ENCODE results near the gene OR2M7. TPM values are rescaled to one million over a fixed set of nuclear protein-coding genes. Genes with fewer than 3 reads are reported as not detected.
"Not testable (repeated sequence)": the region's sequence is repeated elsewhere in the genome, so short reads cannot be mapped to it uniquely, and the experiment has no call there.

The OR2M7 gene
- total and polyA plus RNA-seq, 2 experiments from 2014 or later, result not detected

GRCh38 chr1:248348475-248348874 lies 24.1 kb upstream of the OR2M7 start, which contains the start of gene OR14C36:
Gene OR14C36 (plus strand): TSS chr1:248348775. CDS start chr1:248348775, 0 bp downstream.
- H3K4me2 ChIP-seq, result no peak within 1 kb of the TSS
- TF ChIP-seq CTCF (IDR thresholded peaks at IDR 0.05; ENCODE audit: poor library complexity) (no peak), EZH2 (IDR thresholded peaks at IDR 0.05; ENCODE audit: borderline replicate concordance) (no peak), EZH2phosphoT487 (IDR thresholded peaks at IDR 0.05; ENCODE audit: low read depth, severe bottlenecking, unreplicated experiment) (no peak)
- no peak within 1 kb of the TSS for H3K27ac ChIP-seq
- no peak within 1 kb of the TSS for H2AFZ ChIP-seq
- no peaks in the 10 kb centered on the region for H3K79me2 ChIP-seq
- peaks cover 8% of the 10 kb centered on the region for H3K9me3 ChIP-seq (ENCODE audit: low read depth)
- no peak for DNase-seq (ENCODE audit: low spot score)
- H3K4me1 ChIP-seq (ENCODE audit: insufficient read depth), result no peaks in the 10 kb centered on the region
- H3K36me3 ChIP-seq (replicated peaks; ENCODE audit: insufficient read depth, low read depth), result no peaks in the 10 kb centered on the region
- no peaks in the 10 kb centered on the region for H3K9me2 ChIP-seq (replicated peaks; ENCODE audit: insufficient read depth)
- 54% methylated on average over 4 of the region's 4 CpGs for WGBS (ENCODE audit: low lambda C conversion rate, missing lambda C conversion rate)
- H4K20me1 ChIP-seq (ENCODE audit: insufficient read depth, poor library complexity, severe bottlenecking), result no peaks in the 10 kb centered on the region
- no peak within 1 kb of the TSS for H3K4me3 ChIP-seq
- no peaks in the 10 kb centered on the region for H3K27me3 ChIP-seq

- no peak for TF ChIP-seq CTCF (IDR thresholded peaks at IDR 0.05; ENCODE audit: poor library complexity)
- TF ChIP-seq EZH2 (IDR thresholded peaks at IDR 0.05; ENCODE audit: borderline replicate concordance), result no peak
- TF ChIP-seq EZH2phosphoT487 (IDR thresholded peaks at IDR 0.05; ENCODE audit: low read depth, severe bottlenecking, unreplicated experiment), result no peak
- Histone ChIP-seq H3K27ac (no peak overlapping the region), H3K9me2 (replicated peaks; ENCODE audit: insufficient read depth) (no peaks in the 10 kb centered on the region), H4K20me1 (ENCODE audit: insufficient read depth, poor library complexity, severe bottlenecking) (no peaks in the 10 kb centered on the region), H3K36me3 (replicated peaks; ENCODE audit: insufficient read depth, low read depth) (no peaks in the 10 kb centered on the region), H2AFZ (no peak overlapping the region), H3K4me2 (no peak overlapping the region), H3K9me3 (ENCODE audit: low read depth) (no peaks in the 10 kb centered on the region), H3K79me2 (no peaks in the 10 kb centered on the region), H3K4me3 (no peak overlapping the region), H3K27me3 (no peaks in the 10 kb centered on the region), H3K4me1 (ENCODE audit: insufficient read depth) (no peaks in the 10 kb centered on the region)
- 28% methylated on average over 3 of the region's 3 CpGs for WGBS (ENCODE audit: low lambda C conversion rate, missing lambda C conversion rate)
- no peak for DNase-seq (ENCODE audit: low spot score)
Measured at GRCh38 chr1:248343451-248343850, 19.1 kb upstream of the OR2M7 start.

- TF ChIP-seq EZH2phosphoT487 (IDR thresholded peaks at IDR 0.05; ENCODE audit: low read depth, severe bottlenecking, unreplicated experiment) (no peak), EZH2 (IDR thresholded peaks at IDR 0.05; ENCODE audit: borderline replicate concordance) (no peak), CTCF (IDR thresholded peaks at IDR 0.05; ENCODE audit: poor library complexity) (no peak)
- 70% methylated on average over 11 of the region's 11 CpGs for WGBS (ENCODE audit: low lambda C conversion rate, missing lambda C conversion rate)
- no peaks in the 10 kb centered on the region for H3K9me3 ChIP-seq (ENCODE audit: low read depth)
- no peaks in the 10 kb centered on the region for H3K4me1 ChIP-seq (ENCODE audit: insufficient read depth)
- no peaks in the 10 kb centered on the region for H3K79me2 ChIP-seq
- H3K4me3 ChIP-seq, result no peak overlapping the region
- no peaks in the 10 kb centered on the region for H3K9me2 ChIP-seq (replicated peaks; ENCODE audit: insufficient read depth)
- H3K4me2 ChIP-seq, result no peak overlapping the region
- no peak overlapping the region for H2AFZ ChIP-seq
- no peaks in the 10 kb centered on the region for H4K20me1 ChIP-seq (ENCODE audit: insufficient read depth, poor library complexity, severe bottlenecking)
- H3K27me3 ChIP-seq, result no peaks in the 10 kb centered on the region
- H3K27ac ChIP-seq, result no peak overlapping the region
- no peaks in the 10 kb centered on the region for H3K36me3 ChIP-seq (replicated peaks; ENCODE audit: insufficient read depth, low read depth)
- no peak for DNase-seq (ENCODE audit: low spot score)
Measured at GRCh38 chr1:248316796-248317195, 7.6 kb downstream of the OR2M7 start.

GRCh38 chr1:248306740-248307139 lies 17.6 kb downstream of the OR2M7 start:
- not testable (repeated sequence) for H3K4me2 ChIP-seq; H3K9me2 ChIP-seq (replicated peaks; ENCODE audit: insufficient read depth); H3K79me2 ChIP-seq; H2AFZ ChIP-seq; H3K4me3 ChIP-seq; H3K36me3 ChIP-seq (replicated peaks; ENCODE audit: insufficient read depth, low read depth); H3K27me3 ChIP-seq; H3K4me1 ChIP-seq (ENCODE audit: insufficient read depth); DNase-seq (ENCODE audit: low spot score); H3K9me3 ChIP-seq (ENCODE audit: low read depth); H4K20me1 ChIP-seq (ENCODE audit: insufficient read depth, poor library complexity, severe bottlenecking); H3K27ac ChIP-seq
- WGBS (ENCODE audit: low lambda C conversion rate, missing lambda C conversion rate), result 83% methylated on average over 9 of the region's 15 CpGs

Measured in hepatocyte (in vitro differentiated cells).